Mammary epithelial cell (primary cell): ENCODE results near the gene WFIKKN1.

ENCODE experiments used
- EZH2 ChIP-seq: IDR thresholded peaks from 2 replicates; pipeline ENCODE4 v1.6.1; 2012; ENCODE audit warnings: low read length, inconsistent platforms, borderline replicate concordance
- TF ChIP-seq, protein P1 (sequence below), 2 donors: IDR thresholded peaks in 1 of 2; conservative IDR thresholded peaks in 1 of 2; 2 replicates each; pipeline ENCODE4 v1.5.1; 2011 to 2012; ENCODE audit warnings: inconsistent platforms in 2 of 2, low read length in 2 of 2, mild to moderate bottlenecking in 2 of 2, control low read depth in 1 of 2, low read depth in 1 of 2; ENCODE audit not compliant: insufficient read depth in 1 of 2; ENCODE audit errors: extremely low read depth in 1 of 2

DNA sequence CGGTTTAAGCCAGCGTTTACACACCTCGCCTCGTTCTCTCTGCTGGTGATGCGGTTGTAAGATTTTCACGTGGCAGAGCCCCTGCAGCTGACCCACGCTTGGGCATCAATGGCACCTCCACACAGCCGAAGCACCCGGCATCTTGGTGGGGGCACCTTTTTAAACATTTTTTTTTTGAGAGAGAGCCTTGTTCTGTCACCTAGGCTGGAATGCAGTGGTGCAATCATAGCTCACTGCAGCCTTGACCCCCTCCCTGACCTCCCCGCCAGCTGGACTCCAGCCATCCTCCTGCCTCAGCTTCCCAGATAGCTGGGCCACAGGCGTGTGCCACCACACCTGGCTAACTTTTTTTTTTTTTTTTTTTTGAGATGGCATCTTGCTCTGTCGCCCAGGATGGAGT is 23.2 kb downstream of the WFIKKN1 start:
- TF ChIP-seq, protein P1, sequence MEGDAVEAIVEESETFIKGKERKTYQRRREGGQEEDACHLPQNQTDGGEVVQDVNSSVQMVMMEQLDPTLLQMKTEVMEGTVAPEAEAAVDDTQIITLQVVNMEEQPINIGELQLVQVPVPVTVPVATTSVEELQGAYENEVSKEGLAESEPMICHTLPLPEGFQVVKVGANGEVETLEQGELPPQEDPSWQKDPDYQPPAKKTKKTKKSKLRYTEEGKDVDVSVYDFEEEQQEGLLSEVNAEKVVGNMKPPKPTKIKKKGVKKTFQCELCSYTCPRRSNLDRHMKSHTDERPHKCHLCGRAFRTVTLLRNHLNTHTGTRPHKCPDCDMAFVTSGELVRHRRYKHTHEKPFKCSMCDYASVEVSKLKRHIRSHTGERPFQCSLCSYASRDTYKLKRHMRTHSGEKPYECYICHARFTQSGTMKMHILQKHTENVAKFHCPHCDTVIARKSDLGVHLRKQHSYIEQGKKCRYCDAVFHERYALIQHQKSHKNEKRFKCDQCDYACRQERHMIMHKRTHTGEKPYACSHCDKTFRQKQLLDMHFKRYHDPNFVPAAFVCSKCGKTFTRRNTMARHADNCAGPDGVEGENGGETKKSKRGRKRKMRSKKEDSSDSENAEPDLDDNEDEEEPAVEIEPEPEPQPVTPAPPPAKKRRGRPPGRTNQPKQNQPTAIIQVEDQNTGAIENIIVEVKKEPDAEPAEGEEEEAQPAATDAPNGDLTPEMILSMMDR (conservative IDR thresholded peaks at IDR 0.05 in 1 of 2, IDR thresholded peaks at IDR 0.05 in 1 of 2; ENCODE audit: extremely low read depth in 1 of 2, insufficient read depth in 1 of 2, low read depth in 1 of 2, low read length in 2 of 2), result no peak
- TF ChIP-seq EZH2, result no peak
